ENCODE data around the gene REXO2. TPM values are rescaled to one million over a fixed set of nuclear protein-coding genes. Genes with fewer than 3 reads are reported as not detected.

REXO2 gene
- total RNA-seq, 2 donors from 2014 or later = 46.6 to 55.5 TPM

DNA sequence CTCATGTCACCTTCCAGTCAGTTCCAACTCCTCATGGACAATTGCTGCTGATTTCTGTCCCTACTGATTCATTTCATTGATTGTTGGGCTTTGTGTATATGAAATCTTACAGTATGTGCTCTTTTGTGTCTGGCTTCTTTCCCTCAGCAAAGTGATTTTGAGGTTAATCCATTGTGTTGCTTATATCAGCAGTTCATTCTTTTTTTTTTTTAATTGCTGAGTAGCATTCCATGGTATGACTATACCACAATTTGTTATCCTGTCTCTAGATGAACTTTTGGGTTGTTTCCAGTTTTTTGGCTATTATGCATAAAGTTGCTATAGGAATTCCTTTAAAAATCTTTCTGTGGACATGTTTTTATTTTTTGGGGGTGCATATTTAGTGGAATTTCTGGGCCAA, 60.5 kb downstream of the REXO2 start:
- no peak overlapping the region for H3K27ac ChIP-seq
- no peak overlapping the region for H3K9ac ChIP-seq (ENCODE audit: low read depth in 2 of 2, low read length in 2 of 2)
- no peak overlapping the region for H3K4me3 ChIP-seq
- no peaks in the 10 kb centered on the region for H3K4me1 ChIP-seq
- H3K36me3 ChIP-seq = no peaks in the 10 kb centered on the region
- TF ChIP-seq, protein P1, sequence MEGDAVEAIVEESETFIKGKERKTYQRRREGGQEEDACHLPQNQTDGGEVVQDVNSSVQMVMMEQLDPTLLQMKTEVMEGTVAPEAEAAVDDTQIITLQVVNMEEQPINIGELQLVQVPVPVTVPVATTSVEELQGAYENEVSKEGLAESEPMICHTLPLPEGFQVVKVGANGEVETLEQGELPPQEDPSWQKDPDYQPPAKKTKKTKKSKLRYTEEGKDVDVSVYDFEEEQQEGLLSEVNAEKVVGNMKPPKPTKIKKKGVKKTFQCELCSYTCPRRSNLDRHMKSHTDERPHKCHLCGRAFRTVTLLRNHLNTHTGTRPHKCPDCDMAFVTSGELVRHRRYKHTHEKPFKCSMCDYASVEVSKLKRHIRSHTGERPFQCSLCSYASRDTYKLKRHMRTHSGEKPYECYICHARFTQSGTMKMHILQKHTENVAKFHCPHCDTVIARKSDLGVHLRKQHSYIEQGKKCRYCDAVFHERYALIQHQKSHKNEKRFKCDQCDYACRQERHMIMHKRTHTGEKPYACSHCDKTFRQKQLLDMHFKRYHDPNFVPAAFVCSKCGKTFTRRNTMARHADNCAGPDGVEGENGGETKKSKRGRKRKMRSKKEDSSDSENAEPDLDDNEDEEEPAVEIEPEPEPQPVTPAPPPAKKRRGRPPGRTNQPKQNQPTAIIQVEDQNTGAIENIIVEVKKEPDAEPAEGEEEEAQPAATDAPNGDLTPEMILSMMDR (IDR thresholded peaks at IDR 0.05) = no peak
- intact Hi-C loops (cut with DNase I) = no loop called here
- no peaks in the 10 kb centered on the region for H3K27me3 ChIP-seq
- no peak for DNase-seq
- no peaks in the 10 kb centered on the region for H3K9me3 ChIP-seq

Other genes with a start within 250 kb of the REXO2 start
- 10 to 100 TPM; 13.7 to 41.3 TPM for gene NNMT, start 143.1 kb upstream of the REXO2 start, total RNA-seq
- 10 to 100 TPM; 13.1 to 14.3 TPM for gene C11orf71, start 39.0 kb upstream of the REXO2 start, total RNA-seq
- 10 to 100 TPM; 28.3 to 41.1 TPM for gene RBM7, start 38.8 kb upstream of the REXO2 start, total RNA-seq
- gene NXPE1, start 120.4 kb downstream of the REXO2 start, total RNA-seq = 100 to 1,000 TPM; 210 to 217 TPM
- 100 to 1,000 TPM in 1 of 2 donors, 10 to 100 TPM in 1; 95.2 to 178 TPM for gene NXPE4, start 156.3 kb downstream of the REXO2 start, total RNA-seq
- gene NXPE2, start 239.1 kb downstream of the REXO2 start, total RNA-seq = 10 to 100 TPM; 22.2 to 33.8 TPM

All from colonic mucosa (tissue), 4 donors.